Common myeloid progenitor, CD34-positive (primary cell): Measurements from ENCODE around the gene TTLL6.
A peak's percentile ranks its signal among the peaks of the same experiment; 100 is the strongest.
"Not testable (repeated sequence)": the region's sequence is repeated elsewhere in the genome, so short reads cannot be mapped to it uniquely, and the experiment has no call there.

Experiments
- CTCF ChIA-PET: fragments of 350-600 bp; sonication (Branson Sonifier 250); formaldehyde crosslinking; loops from one replicate; lab custom pipeline; 2021; ENCODE audit warnings: antibody characterized with exemption; lab: Charles Lee
- POLR2A ChIA-PET: fragments of 350-600 bp; sonication (Branson Sonifier 250); formaldehyde crosslinking; loops from one replicate; lab custom pipeline; 2021; ENCODE audit warnings: antibody characterized with exemption; lab: Charles Lee
- DNase-seq, 3 donors: peaks; one replicate each; pipeline versions ENCODE4 v3.0.0 to v3.0.0-alpha.2; 2013
- H3K27ac ChIP-seq, 2 experiments: 1 replicate in 1 of 2; 2 replicates in 1 of 2; pipeline ENCODE4 v1.7.0; 2013; ENCODE audit warnings: inconsistent platforms in 2 of 2, low read length in 2 of 2, mild to moderate bottlenecking in 2 of 2, low read depth in 1 of 2, moderate library complexity in 1 of 2; ENCODE audit not compliant: severe bottlenecking in 2 of 2, insufficient read depth in 1 of 2, poor library complexity in 1 of 2
- H3K27me3 ChIP-seq, 5 experiments: replicated peaks in 2 of 5; 1 replicate in 3 of 5; 2 replicates in 2 of 5; pipeline versions ENCODE4 v1.6.1 to v1.7.0; 2013; ENCODE audit warnings: low read length in 4 of 5, mild to moderate bottlenecking in 2 of 5, moderate library complexity in 2 of 5, inconsistent platforms in 1 of 5; ENCODE audit not compliant: insufficient read depth in 5 of 5, control insufficient read depth in 4 of 5
- H3K36me3 ChIP-seq, 4 experiments: 1 replicate in 2 of 4; 2 replicates in 2 of 4; pipeline versions ENCODE4 v1.6.1 to v1.7.0; 2013; ENCODE audit warnings: low read length in 3 of 4, control low read depth in 1 of 4, mild to moderate bottlenecking in 1 of 4; ENCODE audit not compliant: control insufficient read depth in 4 of 4, insufficient read depth in 4 of 4
- H3K4me1 ChIP-seq, 4 experiments: 1 replicate in 3 of 4; 2 replicates in 1 of 4; pipeline versions ENCODE4 v1.6.1 to v1.7.1; 2013; ENCODE audit warnings: low read length in 3 of 4, mild to moderate bottlenecking in 3 of 4, control low read depth in 1 of 4, inconsistent platforms in 1 of 4, moderate library complexity in 1 of 4; ENCODE audit not compliant: control insufficient read depth in 4 of 4, insufficient read depth in 4 of 4; ENCODE audit errors: control extremely low read depth in 1 of 4
- H3K4me3 ChIP-seq, 7 experiments: 1 replicate in 4 of 7; 2 replicates in 3 of 7; pipeline versions ENCODE4 v1.5.1 to v1.7.0; 2013; ENCODE audit warnings: mild to moderate bottlenecking in 7 of 7, low read length in 6 of 7, moderate library complexity in 6 of 7, inconsistent platforms in 2 of 7, low read depth in 2 of 7, control low read depth in 1 of 7; ENCODE audit not compliant: insufficient read depth in 4 of 7, control insufficient read depth in 1 of 7; ENCODE audit errors: extremely low read depth in 1 of 7
- H3K9me3 ChIP-seq, 5 experiments: 1 replicate in 4 of 5; 2 replicates in 1 of 5; pipeline versions ENCODE4 v1.6.1 to v1.7.1; 2013; ENCODE audit warnings: low read length in 4 of 5, mild to moderate bottlenecking in 2 of 5, inconsistent platforms in 1 of 5, low read depth in 1 of 5, moderate library complexity in 1 of 5; ENCODE audit not compliant: control insufficient read depth in 4 of 5, insufficient read depth in 2 of 5; ENCODE audit errors: control extremely low read depth in 1 of 5
- WGBS: methylation state at CpG from one replicate; pipeline ENCODE4 v1.1.5; 2013; ENCODE audit not compliant: insufficient coverage; 5-methylcytosine and 5-hydroxymethylcytosine counted together

The TTLL6 gene

GRCh38 chr17:48843187-48843900 lies 26.3 kb upstream of the TTLL6 start:
- H3K27ac ChIP-seq, result no peak overlapping the region
- peaks cover 8 to 40% (median 30%) of the 10 kb centered on the region in 4 experiments for H3K4me1 ChIP-seq
- CTCF ChIA-PET, result interaction anchor here (1.0 to 3.9 kb wide), 11 partner anchors 8 to 165 kb away, joined by 3 to 24 read pairs (median 4); partner anchors contain the start of genes CALCOCO2 and TTLL6
- POLR2A ChIA-PET, result interaction anchor here (0.6 kb wide), 1 partner anchor 988 kb away, joined by 3 read pairs; no protein-coding TSS in a partner anchor
- no peaks in the 10 kb centered on the region for H3K27me3 ChIP-seq
- H3K36me3 ChIP-seq, result peaks cover 11 to 47% (median 20%) of the 10 kb centered on the region in 4 experiments
- WGBS, result 98% methylated on average over 4 of the region's 6 CpGs
- H3K9me3 ChIP-seq, result no peaks in the 10 kb centered on the region
- no peak overlapping the region for H3K4me3 ChIP-seq
- no peak for DNase-seq

- Histone ChIP-seq H3K4me1 (peaks cover 8 to 46% (median 35%) of the 10 kb centered on the region in 4 experiments), H3K27ac (no peak overlapping the region), H3K9me3 (no peaks in the 10 kb centered on the region), H3K4me3 (no peak overlapping the region), H3K27me3 (no peaks in the 10 kb centered on the region), H3K36me3 (peaks cover 10 to 41% (median 20%) of the 10 kb centered on the region in 4 experiments)
- POLR2A ChIA-PET, result interaction anchor here (1.9 kb wide), 1 partner anchor 9 kb away, joined by 9 read pairs; no protein-coding TSS in a partner anchor
- CTCF ChIA-PET, result interaction anchor here (1.0 to 3.9 kb wide), 9 partner anchors 7 to 164 kb away, joined by 3 to 24 read pairs (median 4); partner anchors contain the start of genes CALCOCO2 and TTLL6
- no peak for DNase-seq
- no CpG with 5 or more reads among the region's 3 CpGs for WGBS
These were observed 25.7 kb upstream of the TTLL6 start for GRCh38 chr17:48842746-48843145.

- H3K27ac ChIP-seq, result peak overlapping the region in 1 of 2 experiments; percentile 40
- ChIA-PET POLR2A (interaction anchor here (1.9 kb wide), 1 partner anchor 10 kb away, joined by 9 read pairs; no protein-coding TSS in a partner anchor), CTCF (interaction anchor here (1.0 to 3.9 kb wide), 11 partner anchors 10 to 137 kb away, joined by 3 to 24 read pairs (median 4); partner anchors contain the start of gene CALCOCO2)
- H3K27me3 ChIP-seq, result no peaks in the 10 kb centered on the region
- peak; percentile 84 to 96 (median 94) for DNase-seq
- peaks cover 10 to 35% (median 17%) of the 10 kb centered on the region in 4 experiments for H3K36me3 ChIP-seq
- peak overlapping the region in 5 of 7 experiments; percentile 23 to 77 (median 39) for H3K4me3 ChIP-seq
- peaks cover 12 to 57% (median 47%) of the 10 kb centered on the region in 4 experiments for H3K4me1 ChIP-seq
- no peaks in the 10 kb centered on the region for H3K9me3 ChIP-seq
- no CpG with 5 or more reads among the region's 3 CpGs for WGBS
These were observed 24.4 kb upstream of the TTLL6 start for GRCh38 chr17:48841395-48841831.

- POLR2A ChIA-PET, result no interaction called here
- 88% methylated on average over 3 of the region's 3 CpGs for WGBS
- Histone ChIP-seq H3K4me1 (peaks cover 12 to 64% (median 53%) of the 10 kb centered on the region in 4 experiments), H3K4me3 (no peak overlapping the region), H3K9me3 (no peaks in the 10 kb centered on the region), H3K27me3 (no peaks in the 10 kb centered on the region), H3K36me3 (peaks cover 8 to 28% (median 15%) of the 10 kb centered on the region in 4 experiments), H3K27ac (no peak overlapping the region)
- DNase-seq, result no peak
- CTCF ChIA-PET, result interaction anchor here (1.1 to 3.9 kb wide), 7 partner anchors 9 to 136 kb away, joined by 3 to 24 read pairs (median 8); partner anchors contain the start of gene CALCOCO2
These were observed 23.4 kb upstream of the TTLL6 start for GRCh38 chr17:48840441-48840840.

- peak; percentile 51 to 85 (median 81) for DNase-seq
- H3K36me3 ChIP-seq, H3K27me3 ChIP-seq, H3K27ac ChIP-seq, POLR2A ChIA-PET, H3K9me3 ChIP-seq: not testable (repeated sequence)
- Histone ChIP-seq H3K4me1 (peaks cover 12 to 76% (median 56%) of the 10 kb centered on the region in 4 experiments), H3K4me3 (peak overlapping the region in 2 of 7 experiments; percentile 9 to 57)
- 21% methylated on average over 3 of the region's 4 CpGs for WGBS
- CTCF ChIA-PET, result interaction anchor here (0.6 to 5.0 kb wide), 4 partner anchors 23 to 166 kb away, joined by 3 to 45 read pairs (median 8); partner anchors contain the start of gene TTLL6
These were observed 20.4 kb upstream of the TTLL6 start for GRCh38 chr17:48837458-48837857.

- Histone ChIP-seq H3K27me3 (no peaks in the 10 kb centered on the region), H3K36me3 (peaks cover 0 to 2% (median 0%) of the 10 kb centered on the region in 4 experiments), H3K4me3 (no peak overlapping the region), H3K4me1 (peaks cover 17 to 72% (median 53%) of the 10 kb centered on the region in 4 experiments), H3K9me3 (no peaks in the 10 kb centered on the region), H3K27ac (no peak overlapping the region)
- ChIA-PET CTCF (interaction anchor here (0.8 to 5.0 kb wide), 8 partner anchors 8 to 124 kb away, joined by 3 to 45 read pairs (median 6); partner anchors contain the start of gene TTLL6), POLR2A (no interaction called here)
- DNase-seq, result peak in 2 of 3 donors; percentile 46 to 53
- no CpG with 5 or more reads among the region's 2 CpGs for WGBS
These were observed 18.9 kb upstream of the TTLL6 start for GRCh38 chr17:48835971-48836370.
